Smooth muscle cell (in vitro differentiated cells): ENCODE results near the gene SLMAP. TPM values are rescaled to one million over a fixed set of nuclear protein-coding genes. Genes with fewer than 3 reads are reported as not detected.
A peak's percentile ranks its signal among the peaks of the same experiment; 100 is the strongest.

Experiments
- DNase-seq: peaks from one replicate; lab custom pipeline; 2025; ENCODE audit not compliant: unreplicated experiment; lab: John Stamatoyannopoulos, UW
- H2AFZ ChIP-seq: fragments of 200-600 bp; sonication (generic); 2 replicates; pipeline ENCODE4 v1.6.0; 2016; ENCODE audit warnings: antibody characterized with exemption, low read depth, mild to moderate bottlenecking
- H3F3A ChIP-seq: fragments of 200-600 bp; sonication (generic); 2 replicates; pipeline ENCODE4 v1.6.0; 2017; ENCODE audit warnings: antibody characterized with exemption, low read depth
- H3K27ac ChIP-seq: fragments of 200-600 bp; sonication (generic); 2 replicates; pipeline ENCODE4 v1.5.1; 2016; ENCODE audit warnings: low read depth, mild to moderate bottlenecking
- H3K27me3 ChIP-seq: fragments of 200-600 bp; sonication (generic); 2 replicates; pipeline ENCODE4 v1.6.1; 2016; ENCODE audit warnings: low read depth, mild to moderate bottlenecking
- H3K36me3 ChIP-seq: fragments of 200-600 bp; sonication (generic); 2 replicates; pipeline ENCODE4 v1.5.1; 2016; ENCODE audit warnings: low read depth
- H3K4me1 ChIP-seq: fragments of 200-600 bp; sonication (generic); 2 replicates; pipeline ENCODE4 v1.5.1; 2016; ENCODE audit warnings: low read depth
- H3K4me2 ChIP-seq: fragments of 200-600 bp; sonication (generic); 2 replicates; pipeline ENCODE4 v1.6.0; 2016; ENCODE audit warnings: mild to moderate bottlenecking
- H3K4me3 ChIP-seq: fragments of 200-600 bp; sonication (generic); 2 replicates; pipeline ENCODE4 v1.5.1; 2016; ENCODE audit warnings: mild to moderate bottlenecking
- H3K79me2 ChIP-seq: fragments of 200-600 bp; sonication (generic); 2 replicates; pipeline ENCODE4 v1.6.0; 2016; ENCODE audit warnings: low read depth, mild to moderate bottlenecking
- H3K9ac ChIP-seq: fragments of 200-600 bp; sonication (generic); 2 replicates; pipeline ENCODE4 v1.6.0; 2016; ENCODE audit warnings: low read depth
- H3K9me3 ChIP-seq: fragments of 200-600 bp; sonication (generic); replicated peaks from 2 replicates; pipeline ENCODE4 v1.5.1; 2016; ENCODE audit warnings: low read depth
- H4K20me1 ChIP-seq: fragments of 200-600 bp; sonication (generic); 2 replicates; pipeline ENCODE4 v1.6.0; 2016; ENCODE audit warnings: low read depth
- CTCF ChIP-seq: fragments of 200-600 bp; sonication (generic); IDR thresholded peaks from 2 replicates; pipeline ENCODE4 v1.5.1; 2017; ENCODE audit warnings: borderline replicate concordance, mild to moderate bottlenecking, antibody characterized with exemption; ENCODE audit not compliant: insufficient read depth, poor library complexity, severe bottlenecking
- WGBS: methylation state at CpG from one replicate; pipeline ENCODE4 v1.1.7; 2016; ENCODE audit warnings: low lambda C conversion rate; 5-methylcytosine and 5-hydroxymethylcytosine counted together
- polyA plus RNA-seq: library from polyadenylated mRNA; unstranded; fragments of >200 nt; fragmentation: Nextera tagmentation; extraction: Ambion mirVana; gene quantifications from 2 replicates; pipeline ENCODE4 v1.2.1, GENCODE V29; 2016
- total RNA-seq: library from RNA; depleted of rRNA; stranded (reverse); fragments of >200 nt; gene quantifications from 2 replicates; pipeline ENCODE4 v1.2.3, GENCODE V29; 2014

Gene SLMAP
- total and polyA plus RNA-seq, 2 experiments from 2014 or later, result 19.9 to 42.8 TPM

GRCh38 chr3:57788624-57789018, 32.5 kb downstream of the SLMAP start:
- Histone ChIP-seq H3K36me3 (no peaks in the 10 kb centered on the region), H4K20me1 (peaks cover 93% of the 10 kb centered on the region), H3K27me3 (no peaks in the 10 kb centered on the region), H3K27ac (no peak overlapping the region), H3K9me3 (no peaks in the 10 kb centered on the region), H3K4me3 (no peak overlapping the region), H2AFZ (no peak overlapping the region), H3K9ac (no peak overlapping the region), H3K4me2 (no peak overlapping the region), H3F3A (no peaks in the 10 kb centered on the region), H3K79me2 (peaks cover 54% of the 10 kb centered on the region), H3K4me1 (no peaks in the 10 kb centered on the region)
- DNase-seq, result no peak
- TF ChIP-seq CTCF, result no peak
- WGBS, result 71% methylated on average over 3 of the region's 3 CpGs

DNA sequence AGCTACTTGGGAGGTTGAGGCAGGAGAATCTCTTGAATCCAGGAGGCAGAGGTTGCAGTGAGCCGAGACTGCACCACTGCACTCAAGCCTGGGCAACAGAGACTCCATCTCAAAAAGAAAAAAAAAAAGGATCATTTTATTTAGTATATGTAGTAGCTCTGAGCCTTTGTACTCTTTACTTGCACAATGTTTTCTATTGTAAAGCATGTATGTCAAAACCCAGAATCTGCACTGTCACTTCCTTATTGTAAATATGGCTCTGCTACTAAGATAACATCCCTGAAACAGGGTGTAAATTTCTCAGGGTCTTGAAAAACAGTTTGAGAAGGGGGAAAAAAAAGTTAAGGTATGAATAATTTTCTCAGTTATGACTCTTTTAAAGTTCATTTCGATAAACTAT, 35.1 kb downstream of the SLMAP start:
- no peak for TF ChIP-seq CTCF
- 97% methylated on average over 2 of the region's 2 CpGs for WGBS
- Histone ChIP-seq H3K79me2 (peaks cover 59% of the 10 kb centered on the region), H3F3A (no peaks in the 10 kb centered on the region), H3K27ac (no peak overlapping the region), H3K4me3 (no peak overlapping the region), H3K9ac (no peak overlapping the region), H4K20me1 (peaks cover 92% of the 10 kb centered on the region), H3K36me3 (no peaks in the 10 kb centered on the region), H3K27me3 (no peaks in the 10 kb centered on the region), H3K4me2 (no peak overlapping the region), H2AFZ (no peak overlapping the region), H3K4me1 (peaks cover 5% of the 10 kb centered on the region), H3K9me3 (no peaks in the 10 kb centered on the region)
- DNase-seq, result no peak

GRCh38 chr3:57792198-57792597, 36.1 kb downstream of the SLMAP start:
- no peak for DNase-seq
- Histone ChIP-seq H2AFZ (no peak overlapping the region), H3K27me3 (no peaks in the 10 kb centered on the region), H3K4me1 (peaks cover 5% of the 10 kb centered on the region), H3K27ac (no peak overlapping the region), H3K79me2 (peaks cover 66% of the 10 kb centered on the region), H3K9me3 (no peaks in the 10 kb centered on the region), H3K9ac (no peak overlapping the region), H4K20me1 (peaks cover 95% of the 10 kb centered on the region), H3K36me3 (no peaks in the 10 kb centered on the region), H3K4me2 (no peak overlapping the region), H3F3A (no peaks in the 10 kb centered on the region), H3K4me3 (no peak overlapping the region)
- WGBS, result 97% methylated on average over 1 of the region's 1 CpG
- no peak for TF ChIP-seq CTCF

- WGBS, result 64% methylated on average over 4 of the region's 4 CpGs
- no peak for DNase-seq
- Histone ChIP-seq H3F3A (no peaks in the 10 kb centered on the region), H3K4me3 (no peak overlapping the region), H3K4me2 (peak overlapping the region; percentile 19), H3K27ac (peak overlapping the region; percentile 63), H3K79me2 (peaks cover 70% of the 10 kb centered on the region), H3K9ac (no peak overlapping the region), H2AFZ (no peak overlapping the region), H3K27me3 (no peaks in the 10 kb centered on the region), H3K9me3 (no peaks in the 10 kb centered on the region), H4K20me1 (peaks cover 95% of the 10 kb centered on the region), H3K36me3 (no peaks in the 10 kb centered on the region), H3K4me1 (peaks cover 5% of the 10 kb centered on the region)
- no peak for TF ChIP-seq CTCF
These were observed 37.7 kb downstream of the SLMAP start for GRCh38 chr3:57793737-57794187.
